Stimulated activated CD8-positive, alpha-beta memory T cell treated with anti-CD3 and anti-CD28 coated beads, Interleukin-4, amount 100 ng/mL, for 1 hour (primary cell): ENCODE data around the gene PTPN1.
"Not testable (repeated sequence)": the region's sequence is repeated elsewhere in the genome, so short reads cannot be mapped to it uniquely, and the experiment has no call there.

ENCODE experiments used
- DNase-seq, 2 donors: peaks; one replicate each; pipeline ENCODE4 v3.0.0-alpha.2; 2020; ENCODE audit warnings: low read depth in 2 of 2, low spot score in 1 of 2

The PTPN1 gene

DNA sequence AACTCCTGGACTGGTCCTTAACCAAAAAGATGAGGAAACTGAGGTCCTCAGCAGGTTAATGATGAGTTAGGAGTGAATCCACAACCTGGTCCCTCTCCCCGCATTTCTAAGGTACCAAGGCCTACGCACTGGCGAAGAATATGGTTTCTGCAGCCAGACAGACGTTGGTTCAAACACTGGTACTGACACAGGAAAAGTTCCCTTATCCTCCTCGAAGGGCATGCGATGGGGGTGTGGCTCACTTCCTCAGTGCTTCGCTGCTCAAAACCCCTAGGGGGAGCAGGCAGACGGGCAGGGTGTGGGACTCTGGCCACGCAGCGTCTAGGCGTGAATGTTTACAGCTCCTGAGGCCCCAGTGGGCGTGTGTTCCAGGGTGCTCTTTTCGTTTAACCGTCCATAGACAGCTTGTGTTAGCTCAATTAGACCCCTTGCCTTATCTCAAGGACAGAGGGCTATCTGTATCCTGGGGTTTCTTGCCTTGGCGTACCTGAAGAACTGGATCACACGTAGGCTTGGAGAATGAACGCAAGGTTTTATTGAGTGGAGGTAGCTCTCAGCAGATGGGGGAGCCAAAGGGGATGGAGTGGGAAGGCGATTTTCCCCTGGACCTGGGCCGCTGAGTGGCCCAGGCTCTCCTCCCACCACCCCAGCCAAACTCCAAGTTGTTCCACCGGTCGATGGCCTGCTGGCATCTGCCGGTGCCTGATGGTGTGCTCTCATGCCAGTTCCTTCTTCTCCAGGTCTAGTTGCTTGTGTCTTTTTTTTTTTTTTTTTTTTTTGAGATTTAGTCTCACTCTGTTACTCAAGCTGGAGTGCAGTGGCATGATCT, 31.8 kb upstream of the PTPN1 start:
- DNase-seq: peak; percentile 27 to 57

DNA sequence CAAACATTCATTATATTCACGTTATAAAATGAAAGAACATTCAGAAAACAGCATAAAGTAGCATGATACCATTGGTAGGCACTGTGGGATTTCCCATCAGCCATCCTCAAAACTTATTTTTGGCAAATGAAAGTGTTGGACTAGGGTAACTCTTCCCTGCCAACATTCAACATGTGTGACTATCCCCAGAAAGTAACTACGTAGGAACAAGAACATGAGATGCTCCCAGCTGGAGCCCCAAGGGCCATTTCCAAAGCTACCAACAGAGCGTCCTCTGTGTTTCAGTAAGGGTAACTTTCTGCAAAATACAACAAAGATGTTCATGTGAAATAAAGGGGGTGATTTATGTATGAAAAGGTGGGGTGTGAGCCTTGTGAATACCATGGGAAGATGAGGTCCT, 28.4 kb upstream of the PTPN1 start:
- DNase-seq: no peak

DNA sequence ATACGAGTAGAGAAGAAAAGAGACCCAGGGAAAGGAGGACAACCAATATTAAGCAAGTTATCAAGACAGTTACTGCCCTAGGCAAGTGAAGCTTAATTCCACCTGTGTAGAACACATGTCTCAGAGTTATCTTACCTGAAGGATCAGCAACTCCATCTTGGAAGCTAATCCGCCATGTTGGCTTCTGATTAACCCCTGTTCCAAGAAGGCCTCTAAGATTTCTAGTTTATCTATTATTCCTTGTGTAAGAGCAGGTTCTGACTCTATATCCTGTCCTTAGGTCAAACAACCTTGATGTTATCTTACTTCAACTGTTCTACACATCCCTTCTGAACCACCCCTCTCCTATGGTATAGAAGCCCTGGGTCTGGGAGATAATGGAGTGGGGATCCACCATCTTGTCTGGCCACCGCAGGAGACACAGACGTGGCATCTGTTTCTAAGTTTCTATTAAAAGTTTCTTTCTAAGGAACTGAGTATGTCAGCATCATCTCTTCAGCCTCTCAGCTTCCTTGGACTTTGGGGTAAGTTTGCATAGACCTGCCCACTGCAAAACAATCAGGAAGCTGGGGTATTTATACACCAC, 27.7 kb upstream of the PTPN1 start:
- no peak for DNase-seq

DNA sequence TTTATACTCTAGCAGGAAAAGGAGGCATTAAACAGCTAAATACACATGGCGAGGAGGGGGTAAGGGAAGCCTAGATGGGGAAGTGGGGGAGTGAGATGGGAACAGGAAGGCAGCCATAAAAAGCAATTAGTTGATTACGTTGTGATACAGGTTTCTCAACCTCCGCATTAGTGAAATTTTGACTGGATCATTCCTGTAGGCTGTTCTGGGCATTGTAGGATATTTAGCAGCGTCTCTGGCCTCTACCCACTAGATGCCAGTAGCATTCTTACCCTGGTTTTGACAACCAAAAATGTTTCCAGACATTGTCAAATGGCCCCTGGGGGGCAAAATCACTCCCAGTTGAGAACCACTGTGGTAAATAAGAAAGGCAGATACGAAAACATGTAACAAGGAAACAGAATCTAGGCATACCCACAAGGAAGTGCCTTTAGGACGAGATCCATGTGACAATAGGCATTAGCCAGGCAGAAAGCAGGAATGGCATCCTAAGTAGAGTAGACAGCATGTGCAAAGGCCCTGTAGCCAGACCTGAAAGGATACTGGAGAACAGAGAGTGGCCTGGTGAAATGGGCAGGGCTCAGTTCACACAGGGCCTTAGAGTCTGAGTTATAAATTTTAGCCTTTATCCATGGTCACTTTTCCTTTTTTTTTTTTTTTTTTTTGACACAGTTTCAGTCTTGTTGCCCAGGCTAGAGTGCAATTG, 25.8 kb upstream of the PTPN1 start:
- DNase-seq: no peak

- DNase-seq: no peak
Measured at GRCh38 chr20:50487397-50487796, 22.8 kb upstream of the PTPN1 start.

- DNase-seq: no peak
Measured at GRCh38 chr20:50488236-50488806, 21.9 kb upstream of the PTPN1 start.

GRCh38 chr20:50491168-50491567, 19.0 kb upstream of the PTPN1 start:
- DNase-seq: no peak

DNA sequence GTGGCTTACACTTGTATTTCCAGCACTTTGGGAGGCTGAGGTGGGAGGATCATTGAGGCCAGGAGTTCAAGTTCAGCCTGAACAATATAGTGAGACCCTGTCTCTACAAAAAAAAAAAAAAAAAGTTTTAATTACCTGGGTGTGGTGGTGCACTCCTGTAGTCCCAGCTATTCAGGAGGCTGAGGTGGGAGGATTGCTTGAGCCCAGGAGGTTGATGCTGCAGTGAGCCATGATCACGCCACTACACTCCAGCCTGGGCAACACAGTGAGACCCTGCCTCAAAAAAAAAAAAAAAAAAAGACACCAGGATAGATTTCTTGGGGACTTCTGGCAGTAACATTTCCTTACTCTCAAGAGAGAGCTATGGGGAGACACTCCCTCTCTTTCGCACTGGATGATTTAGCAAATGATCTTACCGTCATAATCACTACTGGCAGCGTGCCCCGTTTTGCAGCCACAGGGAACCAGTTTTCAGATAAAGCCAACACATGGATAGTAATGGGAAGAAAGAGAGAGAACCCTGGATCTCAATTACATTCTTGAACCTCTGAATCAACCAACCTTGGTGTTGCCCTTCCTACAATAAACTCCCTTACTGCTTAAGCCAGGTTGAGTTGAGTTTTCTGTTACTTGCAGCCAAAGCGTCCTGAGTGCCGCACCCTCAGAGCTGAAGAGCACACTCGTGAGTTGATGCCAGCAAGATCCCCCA, 18.1 kb upstream of the PTPN1 start:
- no peak for DNase-seq

GRCh38 chr20:50493881-50494253, 16.3 kb upstream of the PTPN1 start:
- no peak for DNase-seq

GRCh38 chr20:50494428-50494827, 15.8 kb upstream of the PTPN1 start:
- DNase-seq: no peak

GRCh38 chr20:50496773-50497385, 13.3 kb upstream of the PTPN1 start:
- DNase-seq: no peak

DNA sequence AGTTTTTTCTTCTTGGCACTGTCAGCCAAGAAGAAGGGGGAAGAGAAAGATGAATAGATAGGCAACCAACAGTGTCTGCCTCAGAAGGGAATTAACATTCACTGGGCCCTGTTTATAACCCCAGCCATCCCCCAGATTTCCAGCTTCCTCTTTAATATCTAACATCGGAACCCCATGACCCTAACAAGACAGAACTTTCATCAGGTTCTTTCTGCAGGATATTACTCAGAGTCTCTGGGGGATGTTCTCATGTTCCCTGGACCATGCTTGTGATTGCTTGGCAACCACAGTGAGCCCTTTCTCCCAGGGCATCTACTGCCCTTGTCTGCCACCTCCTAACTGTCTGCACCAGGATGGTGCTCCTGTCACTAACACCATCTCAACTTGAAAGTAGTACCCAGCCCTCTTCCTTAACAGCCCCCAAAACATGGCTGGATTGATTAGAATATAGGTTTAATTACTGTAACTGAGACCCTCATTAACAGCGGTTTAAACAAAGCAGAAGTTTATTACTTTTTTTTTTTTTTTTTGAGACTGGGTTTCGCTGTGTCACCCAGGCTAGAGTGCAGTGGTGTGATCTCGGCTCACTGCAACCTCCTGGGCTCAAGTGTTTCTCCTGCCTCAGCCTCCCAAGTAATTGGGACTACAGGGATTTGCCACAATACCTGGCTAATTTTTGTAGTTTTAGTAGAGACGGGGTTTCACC, 12.0 kb upstream of the PTPN1 start:
- DNase-seq: no peak

DNA sequence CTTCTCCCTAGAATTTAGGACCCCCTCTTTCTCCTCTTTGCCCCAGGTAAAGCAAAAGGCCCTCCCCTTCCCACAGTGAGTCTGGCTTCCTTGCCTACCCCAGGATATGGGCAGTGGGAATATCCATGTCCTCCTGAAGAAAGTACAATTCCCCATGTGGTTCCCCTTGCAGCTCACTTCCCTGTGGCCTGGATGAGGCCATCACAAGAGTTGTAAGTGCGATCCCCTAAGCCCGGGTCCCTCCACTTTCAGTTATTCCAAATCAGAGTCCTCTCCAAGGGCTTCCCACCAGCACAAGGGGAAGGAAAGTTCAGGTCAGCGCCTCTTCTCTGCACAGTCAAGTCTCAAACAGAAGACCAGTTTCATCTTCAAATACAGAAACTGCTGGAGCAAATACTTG, 10.2 kb upstream of the PTPN1 start:
- DNase-seq: no peak

DNA sequence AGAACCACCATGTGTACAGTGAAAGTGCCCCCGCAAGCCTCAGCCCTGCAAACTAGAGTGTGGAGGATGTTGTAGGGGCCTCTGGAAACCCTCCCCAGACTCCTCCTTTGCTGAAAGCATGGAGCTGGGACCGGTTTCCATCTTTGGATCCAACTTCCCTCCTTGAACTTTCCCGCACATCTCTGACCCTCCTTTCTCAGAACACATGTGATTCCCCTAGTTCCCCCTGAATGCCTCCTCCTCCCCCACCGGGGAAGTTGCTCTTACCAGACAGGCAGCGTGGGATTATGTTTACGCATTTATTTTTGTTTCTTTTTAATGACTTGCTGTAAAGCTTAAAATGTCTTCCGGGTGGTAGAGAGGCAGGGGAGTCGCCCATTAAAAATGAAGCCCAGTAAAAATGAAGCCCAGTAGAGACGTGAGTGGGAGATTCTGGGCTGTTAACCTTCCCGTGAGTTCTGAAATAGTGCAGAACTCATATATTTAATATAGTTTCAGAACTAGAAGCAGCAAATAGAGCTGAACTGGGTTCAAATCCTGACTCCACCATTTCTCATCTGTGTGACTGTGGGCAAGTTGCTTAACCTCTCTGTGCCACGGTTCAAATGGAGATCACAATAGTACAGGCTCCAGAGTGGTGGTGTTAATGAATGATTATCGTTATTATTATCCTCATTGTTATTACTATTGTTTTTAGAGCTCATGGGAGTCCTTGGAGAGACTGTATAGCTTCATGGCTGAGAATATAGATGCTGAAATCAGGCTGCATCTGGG, 8.0 kb upstream of the PTPN1 start:
- DNase-seq: no peak

DNA sequence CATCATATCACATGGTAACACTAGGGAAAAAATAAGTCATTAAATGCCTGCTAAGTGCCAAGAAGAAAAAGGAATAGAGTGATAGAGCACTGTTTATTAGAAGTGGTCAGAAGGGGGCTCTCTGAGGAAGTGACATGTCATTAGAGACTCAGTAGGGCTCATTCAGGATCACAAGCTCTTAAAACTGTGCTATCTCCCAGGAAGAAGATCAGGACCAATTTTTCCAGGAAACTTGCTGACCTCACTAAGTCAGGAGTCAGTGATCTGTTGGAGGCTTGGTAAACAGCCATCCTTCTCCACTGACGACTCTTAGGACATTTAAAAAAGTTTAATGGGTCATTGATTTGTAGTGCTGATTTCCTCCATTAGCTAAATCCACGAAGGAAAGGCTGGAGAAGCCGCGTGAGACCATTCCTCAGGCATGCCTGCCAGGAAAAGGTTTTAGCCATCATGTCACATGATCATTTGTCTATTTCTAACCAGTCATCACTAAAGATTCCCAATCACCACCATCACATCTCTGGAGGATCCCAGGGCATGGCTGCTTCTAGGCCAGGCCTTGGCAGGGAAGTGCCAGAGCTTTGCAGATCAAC, 5.9 kb upstream of the PTPN1 start:
- DNase-seq: no peak

- DNase-seq: no peak
Measured at GRCh38 chr20:50506270-50506579, 4.0 kb upstream of the PTPN1 start.

- not testable (repeated sequence) for DNase-seq
Measured at GRCh38 chr20:50507745-50508144, 2.4 kb upstream of the PTPN1 start.

DNA sequence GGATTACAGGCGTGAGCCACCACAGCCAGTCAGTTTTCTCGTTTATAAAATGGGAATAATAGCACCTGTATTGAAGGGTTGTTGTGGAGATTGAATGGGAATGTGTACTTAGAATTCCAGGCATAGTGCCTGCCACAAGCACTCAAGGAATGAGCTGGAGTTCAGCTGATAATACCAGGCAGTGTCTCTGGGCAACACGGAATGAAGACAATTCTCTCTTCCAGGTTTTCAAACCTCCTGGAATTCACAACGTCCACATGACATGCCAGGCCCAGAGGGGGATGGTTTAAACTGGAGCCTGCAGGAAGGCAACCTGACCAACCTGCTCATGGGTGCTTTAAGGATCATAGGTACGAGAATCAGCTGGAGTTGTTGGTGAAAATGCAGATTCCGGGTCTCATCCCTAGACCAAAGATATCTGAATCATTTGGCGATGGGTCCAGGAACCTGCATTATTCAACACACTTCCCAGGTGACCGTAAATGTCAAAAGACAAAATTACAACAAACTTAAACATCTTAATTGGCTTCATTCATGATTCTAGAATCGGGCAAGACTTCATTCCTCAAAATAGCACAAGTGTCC, 1.9 kb upstream of the PTPN1 start:
- DNase-seq: no peak
